ENCODE results near the gene DAPK2. TPM values are rescaled to one million over a fixed set of nuclear protein-coding genes. Genes with fewer than 3 reads are reported as not detected.

DAPK2 gene
- total and polyA plus RNA-seq, 2 of the 13 experiments (the other 11 are each of a cell fraction or from before 2014, with no cell fraction given) = 0.33 to 0.63 TPM

- Histone ChIP-seq H3K4me3 (replicated peaks in 1 of 3; ENCODE audit: insufficient read depth in 1 of 3, low read depth in 2 of 3, low read length in 3 of 3) (no peak overlapping the region), H3K9me3 (ENCODE audit: low read length) (no peaks in the 10 kb centered on the region), H3K36me3 (replicated peaks in 1 of 2; ENCODE audit: control insufficient read depth in 1 of 2, insufficient read depth in 2 of 2, low read length in 2 of 2) (no peaks in the 10 kb centered on the region), H3K4me2 (ENCODE audit: low read depth, low read length) (no peak overlapping the region; the same call in 1 of the 2 replicates), H2AFZ (ENCODE audit: low read length) (no peak overlapping the region), H3K79me2 (ENCODE audit: insufficient read depth, low read length) (no peaks in the 10 kb centered on the region), H3K27me3 (ENCODE audit: control insufficient read depth in 1 of 2, insufficient read depth in 2 of 2, low read length in 2 of 2) (peaks cover 0 to 2% of the 10 kb centered on the region in 2 experiments; a peak in 3 of 5 replicates), H3K27ac (ENCODE audit: extremely low read length, insufficient read depth, low read length) (no peak overlapping the region), H3K4me1 (ENCODE audit: insufficient read depth, low read length) (peaks cover 64% of the 10 kb centered on the region), H3K9ac (ENCODE audit: insufficient read depth, low read depth, low read length) (no peak overlapping the region), H4K20me1 (ENCODE audit: insufficient read depth, low read length) (no peaks in the 10 kb centered on the region)
- 31% methylated on average over 8 of the region's 8 CpGs for WGBS (ENCODE audit: low lambda C conversion rate)
- in situ Hi-C loops (cut with HindIII; ENCODE audit: extremely low pct_ligation_motif_present, low pct_unique_long_range_greater_than_20kb) (no loop called here), intact Hi-C loops (cut with micrococcal nuclease; ENCODE audit: unreplicated experiment) (no loop called here)
- FAIRE-seq (no peak), DNase-seq (ENCODE audit: low spot score) (no peak), ATAC-seq (no peak)
- ChIA-PET CTCF (ENCODE audit: low intra/inter-chr PET ratio, low total read pairs) (no interaction called here), POLR2A (no interaction called here)
- TF ChIP-seq KAT7 (CRISPR knock-in tag; IDR thresholded peaks at IDR 0.05; ENCODE audit: borderline replicate concordance) (no peak), SNAPC5 (CRISPR knock-in tag; IDR thresholded peaks at IDR 0.05; ENCODE audit: borderline replicate concordance) (no peak), ZKSCAN8 (CRISPR knock-in tag; IDR thresholded peaks at IDR 0.05; ENCODE audit: borderline replicate concordance) (no peak), ZNF329 (CRISPR knock-in tag; IDR thresholded peaks at IDR 0.05; ENCODE audit: low read depth) (no peak), HCFC1 (IDR thresholded peaks at IDR 0.05; ENCODE audit: low read depth, low read length) (no peak), ZNF234 (CRISPR knock-in tag; conservative IDR thresholded peaks at IDR 0.05) (no peak), ZNF800 (CRISPR knock-in tag; IDR thresholded peaks at IDR 0.05) (no peak), ZNF788 (CRISPR knock-in tag; IDR thresholded peaks at IDR 0.05; ENCODE audit: borderline replicate concordance) (no peak), NFKB2 (CRISPR knock-in tag; IDR thresholded peaks at IDR 0.05; ENCODE audit: borderline replicate concordance) (no peak), SIX4 (CRISPR knock-in tag; IDR thresholded peaks at IDR 0.05) (no peak), ZNF672 (CRISPR knock-in tag; IDR thresholded peaks at IDR 0.05) (no peak), ZNF281 (CRISPR knock-in tag; IDR thresholded peaks at IDR 0.05; ENCODE audit: borderline replicate concordance) (no peak), KDM2A (CRISPR knock-in tag; IDR thresholded peaks at IDR 0.05; ENCODE audit: borderline replicate concordance, low read depth) (no peak)
- no TSS peak for BruUV-seq (replicated peaks)
Observed at GRCh38 chr15:63917588-63918316, 128.5 kb downstream of the DAPK2 start.

All from HepG2 (cell line).